Common myeloid progenitor, CD34-positive (primary cell): ENCODE measurements around the gene TAF15.

ENCODE experiments used
- CTCF ChIA-PET: fragments of 350-600 bp; sonication (Branson Sonifier 250); formaldehyde crosslinking; loops from one replicate; lab custom pipeline; 2021; ENCODE audit warnings: antibody characterized with exemption; lab: Charles Lee
- POLR2A ChIA-PET: fragments of 350-600 bp; sonication (Branson Sonifier 250); formaldehyde crosslinking; loops from one replicate; lab custom pipeline; 2021; ENCODE audit warnings: antibody characterized with exemption; lab: Charles Lee
- DNase-seq, 3 donors: peaks; one replicate each; pipeline versions ENCODE4 v3.0.0 to v3.0.0-alpha.2; 2013
- H3K27ac ChIP-seq, 2 experiments: 1 replicate in 1 of 2; 2 replicates in 1 of 2; pipeline ENCODE4 v1.7.0; 2013; ENCODE audit warnings: inconsistent platforms in 2 of 2, low read length in 2 of 2, mild to moderate bottlenecking in 2 of 2, low read depth in 1 of 2, moderate library complexity in 1 of 2; ENCODE audit not compliant: severe bottlenecking in 2 of 2, insufficient read depth in 1 of 2, poor library complexity in 1 of 2
- H3K27me3 ChIP-seq, 5 experiments: replicated peaks in 2 of 5; 1 replicate in 3 of 5; 2 replicates in 2 of 5; pipeline versions ENCODE4 v1.6.1 to v1.7.0; 2013; ENCODE audit warnings: low read length in 4 of 5, mild to moderate bottlenecking in 2 of 5, moderate library complexity in 2 of 5, inconsistent platforms in 1 of 5; ENCODE audit not compliant: insufficient read depth in 5 of 5, control insufficient read depth in 4 of 5
- H3K36me3 ChIP-seq, 4 experiments: 1 replicate in 2 of 4; 2 replicates in 2 of 4; pipeline versions ENCODE4 v1.6.1 to v1.7.0; 2013; ENCODE audit warnings: low read length in 3 of 4, control low read depth in 1 of 4, mild to moderate bottlenecking in 1 of 4; ENCODE audit not compliant: control insufficient read depth in 4 of 4, insufficient read depth in 4 of 4
- H3K4me1 ChIP-seq, 4 experiments: 1 replicate in 3 of 4; 2 replicates in 1 of 4; pipeline versions ENCODE4 v1.6.1 to v1.7.1; 2013; ENCODE audit warnings: low read length in 3 of 4, mild to moderate bottlenecking in 3 of 4, control low read depth in 1 of 4, inconsistent platforms in 1 of 4, moderate library complexity in 1 of 4; ENCODE audit not compliant: control insufficient read depth in 4 of 4, insufficient read depth in 4 of 4; ENCODE audit errors: control extremely low read depth in 1 of 4
- H3K4me3 ChIP-seq, 7 experiments: 1 replicate in 4 of 7; 2 replicates in 3 of 7; pipeline versions ENCODE4 v1.5.1 to v1.7.0; 2013; ENCODE audit warnings: mild to moderate bottlenecking in 7 of 7, low read length in 6 of 7, moderate library complexity in 6 of 7, inconsistent platforms in 2 of 7, low read depth in 2 of 7, control low read depth in 1 of 7; ENCODE audit not compliant: insufficient read depth in 4 of 7, control insufficient read depth in 1 of 7; ENCODE audit errors: extremely low read depth in 1 of 7
- H3K9me3 ChIP-seq, 5 experiments: 1 replicate in 4 of 5; 2 replicates in 1 of 5; pipeline versions ENCODE4 v1.6.1 to v1.7.1; 2013; ENCODE audit warnings: low read length in 4 of 5, mild to moderate bottlenecking in 2 of 5, inconsistent platforms in 1 of 5, low read depth in 1 of 5, moderate library complexity in 1 of 5; ENCODE audit not compliant: control insufficient read depth in 4 of 5, insufficient read depth in 2 of 5; ENCODE audit errors: control extremely low read depth in 1 of 5
- WGBS: methylation state at CpG from one replicate; pipeline ENCODE4 v1.1.5; 2013; ENCODE audit not compliant: insufficient coverage; 5-methylcytosine and 5-hydroxymethylcytosine counted together

Gene TAF15

DNA sequence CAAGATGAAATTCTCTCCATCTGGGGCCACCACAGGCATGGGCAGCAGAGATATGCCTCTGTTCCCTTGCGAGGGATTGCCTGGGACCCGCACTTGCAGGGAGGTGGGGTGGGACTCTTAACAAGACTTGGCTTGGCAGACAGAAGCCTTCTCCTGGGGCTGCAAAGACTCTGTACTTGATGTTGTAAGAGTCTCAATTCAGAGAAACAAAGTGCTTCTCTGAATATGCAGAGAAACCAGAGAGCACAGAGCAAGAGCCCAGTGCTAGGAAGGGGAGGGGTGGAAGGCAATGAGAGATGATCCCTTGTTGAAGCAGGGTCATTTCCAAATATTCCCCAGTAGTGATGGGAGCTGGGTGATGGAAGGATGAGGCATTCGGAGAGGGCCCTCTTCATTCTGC lies 16.0 kb upstream of the TAF15 start:
- H3K4me1 ChIP-seq = peaks cover 2 to 39% (median 30%) of the 10 kb centered on the region in 4 experiments
- H3K4me3 ChIP-seq = no peak overlapping the region
- 94% methylated on average over 2 of the region's 3 CpGs for whole genome bisulfite sequencing

DNA sequence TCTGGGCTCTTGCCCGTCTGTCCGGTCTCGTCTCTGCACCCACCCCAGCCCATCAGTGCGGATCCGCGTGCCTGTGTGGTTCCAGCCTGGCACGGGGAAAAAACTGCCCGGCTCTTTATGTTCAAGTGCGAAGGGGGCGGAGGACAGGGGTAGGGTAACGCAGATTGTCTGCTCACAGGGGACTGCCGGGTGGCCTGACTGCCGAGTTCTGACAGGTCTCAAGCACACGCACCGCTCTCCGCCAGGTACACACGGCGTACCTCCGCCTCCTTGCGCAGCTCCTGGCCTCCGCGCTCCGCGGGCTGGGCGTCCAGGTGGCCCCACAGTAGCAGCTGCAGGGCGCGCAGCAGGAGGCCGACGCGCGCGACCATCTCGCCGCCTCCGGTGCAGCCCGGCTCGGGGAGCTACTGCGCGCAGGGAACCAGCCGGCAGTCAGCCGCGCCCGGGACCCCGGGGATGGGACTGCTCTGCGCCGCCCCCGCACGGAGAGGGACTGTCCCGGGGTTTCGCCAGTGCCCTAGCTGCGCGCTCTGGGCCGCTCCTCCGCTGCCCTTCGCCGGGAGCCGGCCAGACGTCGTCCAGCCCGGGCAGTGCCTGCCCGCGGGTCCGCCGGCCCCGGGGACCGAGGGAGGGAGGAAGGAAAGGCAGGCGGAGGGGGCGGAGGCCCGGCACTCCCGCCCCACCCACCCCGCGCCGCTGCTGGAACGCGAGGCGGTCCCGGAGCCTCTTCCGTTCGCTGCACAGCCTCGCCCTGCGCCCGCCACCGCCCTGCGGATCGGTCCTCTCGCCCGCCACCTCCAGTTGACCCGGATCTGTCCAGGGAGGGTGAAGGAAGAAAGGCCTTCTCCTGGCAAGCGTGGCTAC lies 14.0 kb upstream of the TAF15 start, which contains the start of gene MMP28:
Gene MMP28 (minus strand): TSS at position 635 of the 864 bp plus-strand sequence. CDS start 264 bp downstream, at position 371.
- H3K4me1 ChIP-seq = peaks cover 0 to 38% (median 29%) of the 10 kb centered on the region in 4 experiments
- H3K4me3 ChIP-seq = peak within 1 kb of the TSS; percentile 61 to 89 (median 71)
- ChIA-PET CTCF (interaction anchor here (0.6 to 10.3 kb wide), 8 partner anchors 10 to 842 kb away, joined by 3 to 139 read pairs (median 5); no protein-coding TSS in a partner anchor), POLR2A (interaction anchor here (0.7 to 1.0 kb wide), 2 partner anchors 14 to 46 kb away, joined by 3 to 4 read pairs; no protein-coding TSS in a partner anchor)
- peaks cover 0 to 2% (median 0%) of the 10 kb centered on the region in 4 experiments for H3K36me3 ChIP-seq
- no peaks in the 10 kb centered on the region for H3K27me3 ChIP-seq
- peak in 2 of 3 donors; percentile 51 to 68 for DNase-seq
- no peaks in the 10 kb centered on the region for H3K9me3 ChIP-seq
- H3K27ac ChIP-seq = no peak within 1 kb of the TSS
- under 1% methylated on average over 86 of the region's 89 CpGs for WGBS

More for the DNA sequence above, 16.0 kb upstream of the TAF15 start:
- Histone ChIP-seq H3K27me3 (no peaks in the 10 kb centered on the region), H3K36me3 (peaks cover 0 to 1% (median 0%) of the 10 kb centered on the region in 4 experiments), H3K9me3 (no peaks in the 10 kb centered on the region), H3K27ac (no peak overlapping the region)
- ChIA-PET POLR2A (no interaction called here), CTCF (interaction anchor here (1.0 to 10.3 kb wide), 5 partner anchors 9 to 25 kb away, joined by 4 to 139 read pairs (median 5); no protein-coding TSS in a partner anchor)
- no peak for DNase-seq

DNA sequence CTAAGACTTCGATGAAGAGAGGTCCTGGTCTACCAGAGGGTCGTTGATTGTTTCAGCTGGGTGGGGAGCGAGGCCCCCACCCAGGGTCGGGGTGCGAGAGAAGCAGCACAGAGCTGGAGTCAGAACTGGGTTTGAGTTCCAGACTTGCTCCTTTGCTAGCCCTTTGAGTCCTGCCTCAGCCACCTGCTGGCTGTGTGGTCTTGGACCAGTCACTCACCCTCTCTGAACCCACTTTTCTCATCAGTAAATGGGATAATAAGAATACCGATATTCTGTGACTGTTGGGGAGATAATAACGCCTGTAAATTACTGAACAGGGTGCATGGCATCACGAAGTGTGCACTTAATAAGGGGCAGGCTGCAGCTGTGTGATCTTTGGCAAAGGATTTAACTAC lies 13.4 kb upstream of the TAF15 start:
- ChIA-PET CTCF (interaction anchor here (0.6 to 10.3 kb wide), 10 partner anchors 9 to 841 kb away, joined by 3 to 139 read pairs (median 4); no protein-coding TSS in a partner anchor), POLR2A (interaction anchor here (1.0 kb wide), 1 partner anchor 15 kb away, joined by 3 read pairs; no protein-coding TSS in a partner anchor)
- Histone ChIP-seq H3K4me3 (peak overlapping the region; percentile 61 to 89 (median 71)), H3K36me3 (peaks cover 0 to 2% (median 0%) of the 10 kb centered on the region in 4 experiments), H3K9me3 (no peaks in the 10 kb centered on the region), H3K27me3 (no peaks in the 10 kb centered on the region), H3K27ac (no peak overlapping the region), H3K4me1 (peaks cover 0 to 45% (median 35%) of the 10 kb centered on the region in 4 experiments)
- 35% methylated on average over 8 of the region's 8 CpGs for WGBS
- no peak for DNase-seq

DNA sequence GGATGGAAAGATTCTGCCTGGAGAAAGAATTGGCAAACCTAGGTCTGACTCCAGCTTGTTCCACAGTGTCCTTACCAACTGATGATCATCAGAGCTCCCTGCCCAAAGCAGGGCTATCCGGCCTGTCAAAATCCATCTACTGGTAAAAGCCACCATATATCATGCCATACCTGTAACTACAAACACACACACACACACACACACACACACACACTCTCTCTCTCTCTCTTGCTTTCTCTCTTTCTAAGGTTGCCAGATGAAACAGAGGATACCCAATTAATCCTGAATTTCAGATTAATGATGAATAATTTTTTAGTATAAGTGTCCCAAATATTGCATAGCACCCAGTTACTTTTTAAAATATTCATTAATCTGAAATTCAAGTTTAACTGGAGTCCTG lies 12.3 kb upstream of the TAF15 start:
- 100% methylated on average over 1 of the region's 1 CpG for WGBS
- no peak overlapping the region for H3K27ac ChIP-seq
- peaks cover 0 to 2% (median 0%) of the 10 kb centered on the region in 4 experiments for H3K36me3 ChIP-seq
- ChIA-PET CTCF (interaction anchor here (0.6 to 10.3 kb wide), 7 partner anchors 8 to 29 kb away, joined by 3 to 139 read pairs (median 6); partner anchors contain the start of gene TAF15), POLR2A (no interaction called here)
- no peak for DNase-seq
- no peaks in the 10 kb centered on the region for H3K27me3 ChIP-seq
- H3K9me3 ChIP-seq = no peaks in the 10 kb centered on the region
- H3K4me3 ChIP-seq = no peak overlapping the region
- peaks cover 0 to 52% (median 45%) of the 10 kb centered on the region in 4 experiments for H3K4me1 ChIP-seq

DNA sequence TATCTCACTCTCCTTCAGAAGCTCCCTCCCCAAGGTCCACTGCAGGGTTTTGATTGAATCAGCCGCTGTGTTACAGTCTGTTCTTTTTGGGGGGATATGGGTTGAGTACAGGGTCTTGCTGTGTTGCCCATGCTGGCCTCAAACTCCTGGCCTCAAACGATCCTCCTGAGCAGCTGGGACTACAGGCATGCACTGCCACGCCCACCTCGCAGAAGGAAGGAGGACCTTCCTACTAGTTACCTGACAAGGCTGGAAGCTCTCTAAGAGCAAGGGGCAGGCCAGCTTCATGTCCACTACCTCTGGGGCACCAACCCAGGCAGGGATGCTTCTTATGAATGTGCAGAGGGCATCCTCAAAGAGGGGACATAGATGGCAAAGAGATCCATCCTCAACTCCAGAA lies 11.9 kb upstream of the TAF15 start:
- Histone ChIP-seq H3K27me3 (no peaks in the 10 kb centered on the region), H3K27ac (no peak overlapping the region), H3K9me3 (no peaks in the 10 kb centered on the region), H3K4me3 (no peak overlapping the region), H3K4me1 (peaks cover 0 to 53% (median 46%) of the 10 kb centered on the region in 4 experiments), H3K36me3 (peaks cover 0 to 2% (median 0%) of the 10 kb centered on the region in 4 experiments)
- DNase-seq = no peak
- ChIA-PET POLR2A (no interaction called here), CTCF (interaction anchor here (1.3 to 10.3 kb wide), 5 partner anchors 10 to 29 kb away, joined by 4 to 139 read pairs (median 6); no protein-coding TSS in a partner anchor)
- WGBS = 69% methylated on average over 3 of the region's 4 CpGs

DNA sequence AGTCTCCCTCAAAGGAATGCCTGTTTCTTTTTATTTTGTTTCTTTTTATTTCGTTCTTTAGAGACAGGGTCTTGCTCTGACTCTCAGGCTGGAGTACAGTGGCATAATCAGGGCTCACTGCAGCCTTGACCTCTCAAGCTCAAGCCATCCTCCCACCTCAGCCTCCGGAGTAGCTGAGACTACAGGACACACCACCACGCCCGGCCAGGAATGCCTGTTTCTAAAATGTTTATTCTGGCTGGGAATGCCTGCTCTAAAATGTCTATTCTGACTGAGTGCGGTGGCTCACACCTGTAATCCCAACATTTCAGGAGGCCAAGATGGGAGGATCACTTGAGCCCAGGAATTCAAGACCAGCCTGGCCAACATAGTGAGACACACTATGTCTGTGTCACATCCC lies 11.4 kb upstream of the TAF15 start:
- POLR2A ChIA-PET = no interaction called here
- H3K4me1 ChIP-seq = peaks cover 0 to 58% (median 48%) of the 10 kb centered on the region in 4 experiments
- CTCF ChIA-PET = interaction anchor here (1.3 to 10.3 kb wide), 4 partner anchors 10 to 30 kb away, joined by 4 to 139 read pairs (median 11); no protein-coding TSS in a partner anchor
- H3K36me3 ChIP-seq = peaks cover 0 to 2% (median 0%) of the 10 kb centered on the region in 4 experiments
- no peaks in the 10 kb centered on the region for H3K9me3 ChIP-seq
- 97% methylated on average over 5 of the region's 5 CpGs for WGBS
- H3K4me3 ChIP-seq = no peak overlapping the region
- DNase-seq = no peak
- no peak overlapping the region for H3K27ac ChIP-seq
- no peaks in the 10 kb centered on the region for H3K27me3 ChIP-seq
